Stimulated activated CD4-positive, alpha-beta T cell treated with anti-CD3 and anti-CD28 coated beads, TNF-alpha, amount 100 ng/mL, for 24 hours (primary cell): ENCODE data around the gene SAMD11.
A peak's percentile ranks its signal among the peaks of the same experiment; 100 is the strongest.
"Not testable (repeated sequence)": the region's sequence is repeated elsewhere in the genome, so short reads cannot be mapped to it uniquely, and the experiment has no call there.

ENCODE experiments used
- DNase-seq, 3 experiments: peaks; one replicate each; pipeline ENCODE4 v3.0.0-alpha.2; 2020; ENCODE audit warnings: low read depth in 3 of 3

Gene SAMD11, protein sequence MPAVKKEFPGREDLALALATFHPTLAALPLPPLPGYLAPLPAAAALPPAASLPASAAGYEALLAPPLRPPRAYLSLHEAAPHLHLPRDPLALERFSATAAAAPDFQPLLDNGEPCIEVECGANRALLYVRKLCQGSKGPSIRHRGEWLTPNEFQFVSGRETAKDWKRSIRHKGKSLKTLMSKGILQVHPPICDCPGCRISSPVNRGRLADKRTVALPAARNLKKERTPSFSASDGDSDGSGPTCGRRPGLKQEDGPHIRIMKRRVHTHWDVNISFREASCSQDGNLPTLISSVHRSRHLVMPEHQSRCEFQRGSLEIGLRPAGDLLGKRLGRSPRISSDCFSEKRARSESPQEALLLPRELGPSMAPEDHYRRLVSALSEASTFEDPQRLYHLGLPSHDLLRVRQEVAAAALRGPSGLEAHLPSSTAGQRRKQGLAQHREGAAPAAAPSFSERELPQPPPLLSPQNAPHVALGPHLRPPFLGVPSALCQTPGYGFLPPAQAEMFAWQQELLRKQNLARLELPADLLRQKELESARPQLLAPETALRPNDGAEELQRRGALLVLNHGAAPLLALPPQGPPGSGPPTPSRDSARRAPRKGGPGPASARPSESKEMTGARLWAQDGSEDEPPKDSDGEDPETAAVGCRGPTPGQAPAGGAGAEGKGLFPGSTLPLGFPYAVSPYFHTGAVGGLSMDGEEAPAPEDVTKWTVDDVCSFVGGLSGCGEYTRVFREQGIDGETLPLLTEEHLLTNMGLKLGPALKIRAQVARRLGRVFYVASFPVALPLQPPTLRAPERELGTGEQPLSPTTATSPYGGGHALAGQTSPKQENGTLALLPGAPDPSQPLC

DNA sequence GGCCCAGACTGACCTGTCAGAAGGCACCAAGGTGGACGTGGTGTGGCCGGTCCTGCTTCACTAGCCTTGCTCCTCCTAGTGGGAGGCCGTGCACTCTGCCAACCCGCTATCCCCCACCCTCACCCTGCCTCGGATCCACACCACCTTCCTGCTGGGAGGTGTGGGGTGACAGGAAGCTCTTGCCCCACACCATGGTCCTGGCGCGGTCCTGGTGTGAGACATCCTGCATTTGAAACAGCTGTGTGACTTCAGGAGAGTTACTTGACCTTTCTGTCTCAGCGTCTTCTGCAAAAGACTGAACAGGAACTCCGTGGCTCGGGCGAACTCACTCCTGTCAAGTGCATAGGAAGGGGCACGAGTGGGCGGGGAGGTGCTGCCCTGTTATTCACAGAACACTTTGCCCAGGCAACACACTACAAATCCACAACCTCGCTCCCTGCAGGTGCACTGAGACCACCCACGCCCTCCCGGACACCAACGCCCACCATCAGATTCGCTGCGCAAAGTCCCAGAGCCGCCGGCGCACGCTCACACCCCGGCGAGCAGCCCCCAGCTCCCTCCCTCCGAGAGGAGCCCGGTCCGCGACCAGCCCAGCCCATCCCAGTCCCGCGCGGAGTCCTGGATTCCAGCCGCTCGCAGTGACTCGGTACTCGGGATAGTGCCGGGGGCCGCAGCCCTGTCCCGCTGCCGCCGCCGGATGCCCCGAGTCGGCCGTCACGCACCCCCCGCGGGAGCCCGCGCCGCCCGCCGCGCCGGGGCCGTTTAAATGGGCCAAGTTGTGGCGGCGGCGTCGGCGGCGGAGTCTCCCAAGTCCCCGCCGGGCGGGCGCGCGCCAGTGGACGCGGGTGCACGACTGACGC is at the start of gene SAMD11:
Gene SAMD11 (plus strand): TSS at position 793 of the 860 bp plus-strand sequence. CDS start 509 bp downstream, outside the sequence.
- peak in 2 of 3 experiments; percentile 38 to 51 for DNase-seq

DNA sequence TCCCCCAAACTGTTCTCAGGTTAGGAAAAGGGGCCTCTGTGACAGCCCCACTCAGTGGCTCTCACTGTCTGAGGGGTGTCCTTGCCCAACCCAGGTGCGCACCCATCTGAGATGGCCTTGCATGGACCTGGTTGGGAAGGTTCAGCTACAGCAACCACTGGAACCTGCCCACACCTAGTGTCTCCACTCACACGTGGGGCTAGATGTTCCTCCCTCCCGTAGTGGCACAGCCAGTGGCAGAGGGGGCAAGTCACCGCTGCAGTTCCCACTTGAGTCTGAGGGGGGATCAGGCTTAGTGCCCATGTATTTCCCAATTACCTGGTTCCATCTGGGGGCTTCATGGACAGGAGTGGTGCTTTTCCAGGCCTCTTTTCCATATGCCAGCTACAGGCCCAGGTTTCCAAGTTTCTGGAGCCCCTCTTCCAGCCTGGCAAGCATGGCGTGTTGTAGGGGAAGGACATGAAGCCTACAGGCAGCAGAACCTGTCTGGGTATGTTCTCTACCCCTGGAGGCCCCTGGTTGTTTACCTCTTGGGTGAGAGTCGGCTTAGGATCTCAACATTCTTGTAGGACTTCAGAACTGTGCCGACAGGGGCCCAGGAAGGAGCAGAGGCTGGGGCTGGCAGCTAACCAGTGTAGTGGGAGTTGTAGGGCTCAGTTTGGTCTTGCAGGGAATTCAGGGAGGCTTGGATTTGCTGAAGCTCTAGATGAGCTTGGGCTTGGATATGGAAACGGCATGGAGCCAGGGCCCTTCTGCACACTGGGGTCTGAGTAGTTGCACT is 47.1 kb upstream of the SAMD11 start:
- not testable (repeated sequence) for DNase-seq

- DNase-seq: not testable (repeated sequence)
Observed at GRCh38 chr1:877209-877986, 46.3 kb upstream of the SAMD11 start.

DNA sequence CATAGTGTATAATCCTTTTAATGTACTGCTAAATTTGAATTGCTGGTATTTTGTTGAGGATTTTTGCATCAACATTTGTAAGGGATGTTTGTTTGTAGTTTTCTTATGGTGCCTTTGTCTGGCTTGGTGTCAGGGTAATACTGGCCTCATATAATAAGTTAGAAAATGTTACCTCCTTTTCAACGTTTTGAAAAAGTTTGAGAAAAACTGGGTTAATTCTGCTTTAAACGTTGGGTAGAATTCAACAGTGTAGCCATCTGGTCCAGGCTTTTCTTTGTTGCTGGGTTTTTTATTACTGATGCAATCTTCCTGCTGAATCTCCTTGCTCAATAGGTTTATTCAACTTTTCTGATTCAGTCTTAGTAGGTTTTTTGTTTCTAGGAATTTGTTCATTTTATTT is 43.2 kb upstream of the SAMD11 start:
- DNase-seq: not testable (repeated sequence)

- DNase-seq: not testable (repeated sequence)
Observed at GRCh38 chr1:880915-881314, 42.8 kb upstream of the SAMD11 start.

DNA sequence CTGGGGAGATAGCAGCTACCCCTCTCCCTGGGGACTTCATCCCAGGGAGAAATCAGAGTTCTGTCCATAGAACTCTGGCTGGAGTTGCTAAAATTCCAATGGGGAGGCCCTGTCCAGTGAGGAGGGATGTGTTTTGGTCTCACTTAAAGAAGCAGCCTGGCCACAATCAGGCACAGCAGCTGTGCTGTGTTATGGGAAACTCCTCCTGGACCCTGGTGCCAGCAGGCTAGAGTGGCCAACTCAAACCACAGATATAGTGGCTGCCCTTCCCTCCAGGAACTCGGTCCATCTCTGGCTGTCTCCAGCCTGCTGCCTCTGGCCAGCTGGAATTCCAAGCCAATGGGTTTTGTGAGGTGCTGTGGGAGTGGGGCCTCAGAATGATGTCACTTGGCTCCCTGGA is 37.4 kb upstream of the SAMD11 start:
- DNase-seq: no peak

DNA sequence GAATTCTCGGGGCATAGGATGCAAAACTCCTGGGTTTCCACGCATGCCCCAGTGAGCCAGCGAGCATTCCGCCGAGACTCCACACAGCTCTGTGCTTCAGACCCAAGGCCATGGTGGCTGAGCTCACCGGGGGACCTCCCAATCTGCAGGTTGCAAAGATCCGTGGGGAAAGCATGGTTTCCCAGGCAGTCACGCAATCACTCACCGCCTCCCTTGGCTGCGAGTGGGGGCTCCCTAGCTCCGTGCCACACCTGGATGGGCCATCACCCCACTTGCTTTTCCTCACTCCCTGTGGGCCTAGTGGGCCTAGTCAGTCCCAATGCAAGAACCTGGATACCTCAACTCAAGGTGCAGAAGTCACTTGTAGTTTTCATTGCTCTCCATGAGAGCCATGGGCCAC is 37.0 kb upstream of the SAMD11 start:
- DNase-seq: no peak

DNA sequence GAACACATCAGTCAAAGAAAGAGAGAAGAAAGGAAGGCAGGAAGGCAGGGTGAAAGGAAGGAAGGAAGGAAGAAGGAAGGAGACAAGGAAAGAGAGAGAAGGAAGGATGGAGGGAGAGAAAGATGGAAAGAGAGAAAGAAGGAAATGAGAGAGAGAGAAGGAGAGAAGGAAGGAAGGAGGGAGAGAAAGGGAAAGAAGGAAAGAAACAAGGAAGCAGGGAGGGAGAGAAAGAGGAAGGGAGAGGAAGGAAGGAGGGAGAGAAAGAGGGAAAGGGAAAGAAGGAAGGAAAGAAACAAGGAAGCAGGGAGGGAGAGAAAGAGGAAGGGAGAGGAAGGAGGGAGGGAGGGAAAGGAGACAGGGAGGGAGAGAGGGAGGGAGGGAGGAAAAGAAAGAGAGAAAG is 35.4 kb upstream of the SAMD11 start:
- DNase-seq: no peak

GRCh38 chr1:889774-890173 is 33.9 kb upstream of the SAMD11 start:
- not testable (repeated sequence) for DNase-seq

DNA sequence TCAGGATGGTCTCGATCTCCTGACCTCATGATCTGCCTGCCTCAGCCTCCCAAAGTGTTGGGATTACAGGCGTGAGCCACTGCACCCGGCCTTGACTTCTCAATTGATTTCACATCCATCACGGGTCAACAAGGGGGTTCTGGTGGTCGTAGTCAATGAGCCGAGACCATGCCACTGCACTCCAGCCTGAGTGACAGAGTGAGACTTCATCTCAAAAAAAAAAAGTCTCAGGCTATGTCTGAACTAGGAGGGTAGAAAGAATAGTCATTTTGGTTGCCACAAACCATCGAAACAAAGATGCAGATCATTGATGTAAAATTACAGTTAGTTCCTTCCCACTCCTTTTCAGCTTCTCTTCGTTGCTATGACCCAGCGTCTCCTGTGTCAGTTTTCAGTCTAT is 33.5 kb upstream of the SAMD11 start:
- not testable (repeated sequence) for DNase-seq

DNA sequence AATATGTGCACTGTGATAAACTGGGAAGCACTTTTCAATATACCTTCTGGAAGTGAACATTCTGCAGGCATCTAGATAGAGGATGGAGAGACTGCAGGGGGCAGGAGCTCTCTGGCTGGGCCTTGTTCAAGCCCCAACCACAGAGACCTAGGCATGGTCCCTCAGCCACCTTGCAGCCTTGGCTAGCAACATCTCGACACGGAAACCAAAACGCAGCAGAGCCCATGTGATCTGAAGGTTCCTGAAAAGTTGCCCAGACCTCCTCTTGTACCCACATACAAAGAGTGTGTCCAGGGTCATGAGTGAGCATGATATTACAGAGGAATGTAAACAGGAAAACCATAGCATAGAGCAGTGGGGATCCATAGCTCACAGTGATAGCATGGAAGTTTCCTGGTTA is 33.1 kb upstream of the SAMD11 start:
- DNase-seq: no peak

DNA sequence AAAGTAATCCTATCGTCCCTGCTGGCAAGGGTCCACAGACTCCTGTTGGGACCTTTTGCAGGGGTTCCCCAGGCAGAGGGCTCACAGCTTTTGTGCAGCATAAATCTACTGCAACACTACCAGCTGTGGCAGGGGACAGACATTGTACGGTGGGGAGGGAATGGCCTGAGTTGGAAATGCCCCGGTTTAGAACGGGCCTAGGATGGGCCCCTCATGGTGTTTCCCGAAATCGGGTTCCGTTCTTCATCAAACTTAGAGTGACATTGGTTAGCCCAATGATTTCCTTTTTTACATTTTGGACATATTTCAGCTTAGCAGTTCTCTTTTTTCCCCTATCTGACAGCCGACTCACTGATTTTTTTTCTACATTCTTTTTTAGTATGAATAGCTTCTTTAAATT is 26.5 kb upstream of the SAMD11 start:
- DNase-seq: no peak

DNA sequence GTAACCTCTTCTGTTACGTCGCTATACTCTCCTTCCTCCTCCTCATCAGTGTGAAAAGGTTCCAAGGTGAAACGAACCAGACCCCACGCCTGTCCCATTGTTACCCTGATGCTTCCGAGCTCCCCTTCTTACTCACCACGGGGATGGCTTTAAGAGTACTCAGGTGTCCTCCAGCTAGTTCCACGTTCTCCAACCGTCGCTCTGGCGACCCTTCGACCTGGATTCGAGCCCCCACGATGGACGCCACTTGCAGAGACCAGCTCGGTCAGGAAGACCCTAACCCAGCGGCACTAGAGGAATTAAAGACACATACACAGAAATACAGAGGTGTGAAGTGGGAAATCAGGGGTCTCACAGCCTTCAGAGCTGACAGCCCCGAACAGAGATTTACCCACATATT is 25.8 kb upstream of the SAMD11 start:
- not testable (repeated sequence) for DNase-seq

DNA sequence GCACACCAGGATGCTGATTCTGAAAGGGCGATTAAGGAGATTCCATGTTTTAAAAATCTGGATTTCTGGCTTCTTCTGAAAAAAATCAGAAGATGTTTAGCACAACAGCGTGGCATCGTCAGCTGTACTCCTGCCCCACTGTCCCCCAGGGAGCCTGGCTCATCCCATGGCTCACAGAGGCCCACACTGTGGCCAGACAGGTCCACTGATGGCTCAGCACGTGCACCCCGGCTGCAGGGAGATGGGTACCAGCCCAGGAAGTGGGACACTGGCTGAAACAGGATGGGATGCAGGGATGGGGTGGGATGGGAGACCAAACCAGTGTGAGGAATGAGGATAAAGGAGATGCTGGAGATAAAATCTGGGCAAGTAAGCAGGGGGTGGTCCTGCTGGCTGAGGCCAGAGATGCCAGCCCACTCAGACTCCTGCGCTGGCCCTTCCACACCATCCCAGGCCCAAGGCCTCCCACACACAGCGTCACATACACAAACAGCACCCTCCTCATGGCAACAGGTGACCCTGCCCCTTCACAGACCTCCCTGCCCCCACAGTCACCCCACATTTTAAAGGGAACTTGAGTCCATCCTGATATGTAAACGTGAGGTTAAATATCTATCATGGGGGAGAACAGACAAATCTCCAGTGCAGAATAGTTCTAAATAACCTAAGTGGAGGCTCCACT is 23.9 kb upstream of the SAMD11 start:
- no peak for DNase-seq

DNA sequence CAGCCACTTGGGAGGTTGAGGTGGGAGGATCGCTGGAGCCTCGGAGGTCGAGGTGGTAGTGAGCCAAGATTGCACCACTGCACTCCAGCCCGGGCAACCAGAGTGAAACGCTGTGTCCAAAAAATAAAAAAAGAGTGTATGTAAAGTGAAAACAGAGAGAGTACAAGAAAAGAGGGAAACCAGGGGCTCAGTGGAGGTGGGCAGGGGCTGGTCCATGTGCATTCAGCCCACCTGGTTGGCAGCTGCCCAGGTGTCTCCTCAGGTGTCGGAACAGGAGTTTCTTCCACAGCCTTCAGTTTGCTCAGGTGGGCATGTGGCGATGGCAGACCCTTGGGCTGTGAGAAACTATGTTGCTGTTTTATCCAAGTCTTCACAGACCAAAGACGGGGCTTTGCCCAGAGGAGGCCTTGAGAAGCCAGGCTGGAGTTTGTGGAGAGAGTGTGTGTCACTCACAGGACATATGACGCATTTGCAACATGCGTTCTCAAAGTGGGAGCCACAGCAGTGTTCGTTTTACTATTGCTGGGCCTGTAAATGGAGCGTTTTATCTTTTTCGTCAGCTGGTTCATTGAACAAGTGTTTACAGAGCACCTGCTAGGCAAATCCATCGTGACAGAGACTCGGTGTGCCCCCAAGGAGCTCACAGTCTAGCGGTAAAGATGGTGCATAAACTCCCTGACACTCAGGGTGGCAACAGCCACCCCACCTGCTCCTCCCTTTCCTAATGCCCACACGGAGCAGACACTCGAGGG is 22.4 kb upstream of the SAMD11 start:
- no peak for DNase-seq

- no peak for DNase-seq
Observed at GRCh38 chr1:902802-903201, 20.9 kb upstream of the SAMD11 start.

DNA sequence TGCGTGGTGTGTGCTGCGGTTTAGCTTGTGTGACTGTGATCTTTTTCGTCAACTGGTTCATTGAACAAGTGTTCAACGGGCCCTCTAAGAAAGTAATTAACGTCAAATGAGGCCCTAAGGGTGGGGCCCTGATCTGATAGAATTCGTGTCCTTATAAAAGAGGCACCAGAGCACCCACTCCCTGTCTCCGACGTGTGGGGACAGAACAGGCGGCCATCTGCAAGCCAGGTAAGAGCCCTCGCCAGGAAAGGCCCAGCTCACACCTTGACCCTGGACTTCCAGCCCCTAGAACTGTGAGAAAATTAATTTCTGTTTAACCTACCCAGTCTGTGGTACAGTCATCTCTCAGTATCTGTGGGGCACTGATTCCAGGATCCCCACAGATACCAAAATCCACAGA is 20.4 kb upstream of the SAMD11 start:
- DNase-seq: no peak

- DNase-seq: no peak
Observed at GRCh38 chr1:903721-904271, 19.9 kb upstream of the SAMD11 start.
